Osteocyte (in vitro differentiated cells): ENCODE measurements around the gene CORO2A. TPM values are rescaled to one million over a fixed set of nuclear protein-coding genes. Genes with fewer than 3 reads are reported as not detected.

Experiments
- DNase-seq: peaks from one replicate; pipeline ENCODE4 v3.0.0; 2021; ENCODE audit warnings: mixed read lengths; ENCODE audit not compliant: unreplicated experiment; ENCODE audit errors: extremely low spot score
- H3K27ac Mint-ChIP-seq: one replicate; pipeline ENCODE4 v1.8.0; 2021; ENCODE audit warnings: mild to moderate bottlenecking, mixed read lengths; ENCODE audit not compliant: unreplicated experiment
- H3K27me3 Mint-ChIP-seq: one replicate; pipeline ENCODE4 v1.8.0; 2021; ENCODE audit warnings: mixed read lengths; ENCODE audit not compliant: unreplicated experiment
- H3K36me3 Mint-ChIP-seq: one replicate; pipeline ENCODE4 v1.8.0; 2021; ENCODE audit warnings: mixed read lengths; ENCODE audit not compliant: unreplicated experiment
- H3K4me1 Mint-ChIP-seq: one replicate; pipeline ENCODE4 v1.8.0; 2021; ENCODE audit warnings: mixed read lengths; ENCODE audit not compliant: unreplicated experiment
- H3K4me3 Mint-ChIP-seq: one replicate; pipeline ENCODE4 v1.8.0; 2021; ENCODE audit warnings: mild to moderate bottlenecking, moderate library complexity, mixed read lengths; ENCODE audit not compliant: unreplicated experiment
- H3K9me3 Mint-ChIP-seq: one replicate; pipeline ENCODE4 v1.8.0; 2021; ENCODE audit warnings: mixed read lengths; ENCODE audit not compliant: unreplicated experiment
- total RNA-seq: library from RNA; stranded (reverse); gene quantifications from 2 replicates; pipeline ENCODE4 v1.2.1, GENCODE V29; 2021
- TF ChIP-seq, protein P1 (sequence below): fragments of 200-600 bp; sonication (generic); IDR thresholded peaks from 2 replicates; pipeline ENCODE4 v1.5.0; 2021; ENCODE audit warnings: antibody characterized with exemption, mild to moderate bottlenecking, moderate library complexity

CORO2A gene
- total RNA-seq, 1 donor from 2014 or later: 1.8 TPM

- TF ChIP-seq, protein P1, sequence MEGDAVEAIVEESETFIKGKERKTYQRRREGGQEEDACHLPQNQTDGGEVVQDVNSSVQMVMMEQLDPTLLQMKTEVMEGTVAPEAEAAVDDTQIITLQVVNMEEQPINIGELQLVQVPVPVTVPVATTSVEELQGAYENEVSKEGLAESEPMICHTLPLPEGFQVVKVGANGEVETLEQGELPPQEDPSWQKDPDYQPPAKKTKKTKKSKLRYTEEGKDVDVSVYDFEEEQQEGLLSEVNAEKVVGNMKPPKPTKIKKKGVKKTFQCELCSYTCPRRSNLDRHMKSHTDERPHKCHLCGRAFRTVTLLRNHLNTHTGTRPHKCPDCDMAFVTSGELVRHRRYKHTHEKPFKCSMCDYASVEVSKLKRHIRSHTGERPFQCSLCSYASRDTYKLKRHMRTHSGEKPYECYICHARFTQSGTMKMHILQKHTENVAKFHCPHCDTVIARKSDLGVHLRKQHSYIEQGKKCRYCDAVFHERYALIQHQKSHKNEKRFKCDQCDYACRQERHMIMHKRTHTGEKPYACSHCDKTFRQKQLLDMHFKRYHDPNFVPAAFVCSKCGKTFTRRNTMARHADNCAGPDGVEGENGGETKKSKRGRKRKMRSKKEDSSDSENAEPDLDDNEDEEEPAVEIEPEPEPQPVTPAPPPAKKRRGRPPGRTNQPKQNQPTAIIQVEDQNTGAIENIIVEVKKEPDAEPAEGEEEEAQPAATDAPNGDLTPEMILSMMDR: no peak
- Mint-ChIP-seq H3K27me3 (no peaks in the 10 kb centered on the region), H3K4me3 (no peak overlapping the region), H3K36me3 (peaks cover 23% of the 10 kb centered on the region), H3K4me1 (peaks cover 4% of the 10 kb centered on the region), H3K9me3 (no peaks in the 10 kb centered on the region), H3K27ac (no peak overlapping the region)
- no peak for DNase-seq
Measured at GRCh38 chr9:98085058-98085457, 107.4 kb downstream of the CORO2A start.

GRCh38 chr9:98084396-98084795 is 108.0 kb downstream of the CORO2A start:
- Mint-ChIP-seq H3K36me3 (peaks cover 24% of the 10 kb centered on the region), H3K27ac (no peak overlapping the region), H3K27me3 (no peaks in the 10 kb centered on the region), H3K9me3 (no peaks in the 10 kb centered on the region), H3K4me1 (peaks cover 4% of the 10 kb centered on the region), H3K4me3 (no peak overlapping the region)
- DNase-seq: no peak
- TF ChIP-seq, protein P1: no peak

- Mint-ChIP-seq H3K36me3 (peaks cover 26% of the 10 kb centered on the region), H3K4me3 (no peak overlapping the region), H3K27ac (no peak overlapping the region), H3K27me3 (no peaks in the 10 kb centered on the region), H3K4me1 (peaks cover 4% of the 10 kb centered on the region), H3K9me3 (no peaks in the 10 kb centered on the region)
- TF ChIP-seq, protein P1: no peak
- DNase-seq: no peak
Measured at GRCh38 chr9:98083566-98084183, 108.8 kb downstream of the CORO2A start.

DNA sequence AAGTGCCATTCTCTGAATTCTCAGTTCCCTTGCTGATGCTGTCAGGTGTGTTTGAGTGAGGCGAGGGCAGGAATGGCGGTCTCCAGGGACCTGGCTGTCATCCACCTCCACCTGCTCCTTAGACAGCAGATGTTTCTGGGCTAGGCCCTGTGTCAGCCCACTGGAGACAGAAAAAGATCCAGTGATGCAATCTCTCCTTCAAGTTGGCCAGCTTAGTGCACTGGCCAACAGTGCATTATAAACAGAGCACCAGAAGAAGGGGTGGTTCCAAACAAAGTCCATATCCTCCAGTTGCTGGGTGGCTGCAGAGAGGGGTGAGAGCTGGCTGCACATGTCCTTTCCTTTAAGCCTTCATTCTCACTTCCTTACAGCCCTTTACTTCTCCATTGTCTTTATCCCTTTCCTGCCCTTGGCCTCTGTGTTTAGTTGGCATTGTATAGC is 109.4 kb downstream of the CORO2A start:
- Mint-ChIP-seq H3K9me3 (no peaks in the 10 kb centered on the region), H3K27me3 (no peaks in the 10 kb centered on the region), H3K27ac (no peak overlapping the region), H3K4me3 (no peak overlapping the region), H3K36me3 (peaks cover 28% of the 10 kb centered on the region), H3K4me1 (peaks cover 4% of the 10 kb centered on the region)
- TF ChIP-seq, protein P1: no peak
- DNase-seq: no peak

DNA sequence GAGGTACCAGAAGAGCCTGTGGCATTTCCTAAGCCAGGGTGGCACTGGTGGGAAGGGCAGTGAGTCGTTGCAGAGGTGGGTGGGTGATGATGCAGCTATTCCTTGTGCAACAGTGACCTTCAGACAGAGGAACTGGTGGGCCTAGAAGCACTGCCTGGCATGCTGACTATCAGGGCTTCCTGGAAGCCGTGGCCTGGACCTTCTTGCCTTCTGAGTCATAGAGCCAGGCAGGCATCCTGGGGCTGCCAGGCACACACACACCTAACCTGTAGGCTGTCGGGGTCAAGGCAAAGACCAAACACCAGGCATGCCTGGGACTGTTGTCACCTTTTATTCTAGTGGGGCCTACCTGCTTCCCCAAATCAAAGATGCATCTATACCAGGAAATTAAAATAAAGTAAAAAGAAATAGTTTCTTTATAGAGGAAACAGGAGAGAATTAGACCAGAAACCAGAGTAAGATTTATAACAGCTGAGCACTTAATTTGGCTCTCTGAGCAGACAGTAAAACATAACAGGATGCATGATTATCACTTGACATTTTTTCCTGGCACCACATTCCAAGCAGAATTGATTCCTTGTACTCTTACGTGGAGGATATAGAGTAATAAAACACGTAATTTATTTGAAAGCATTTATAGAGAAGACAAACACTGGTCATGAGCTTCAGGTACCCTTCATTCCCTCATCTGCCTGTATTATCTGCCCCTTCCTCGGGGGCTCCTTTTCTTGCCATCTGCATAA is 110.8 kb downstream of the CORO2A start:
- TF ChIP-seq, protein P1: no peak
- no peaks in the 10 kb centered on the region for H3K9me3 Mint-ChIP-seq
- no peaks in the 10 kb centered on the region for H3K27me3 Mint-ChIP-seq
- H3K27ac Mint-ChIP-seq: no peak overlapping the region
- no peak overlapping the region for H3K4me3 Mint-ChIP-seq
- H3K36me3 Mint-ChIP-seq: peaks cover 31% of the 10 kb centered on the region
- peaks cover 2% of the 10 kb centered on the region for H3K4me1 Mint-ChIP-seq
- no peak for DNase-seq
